Fibroblast of the conjunctiva (primary cell): ENCODE results near the gene WNT3.
"Not testable (repeated sequence)": the region's sequence is repeated elsewhere in the genome, so short reads cannot be mapped to it uniquely, and the experiment has no call there.

ENCODE experiments used
- DNase-seq: peaks from one replicate; pipeline ENCODE4 v3.0.0-alpha.2; 2010; ENCODE audit warnings: low read depth

The WNT3 gene

GRCh38 chr17:46812624-46813318 lies 5.7 kb downstream of the WNT3 start:
- DNase-seq = no peak

- no peak for DNase-seq
These were observed 6.4 kb downstream of the WNT3 start for GRCh38 chr17:46811978-46812583.

DNA sequence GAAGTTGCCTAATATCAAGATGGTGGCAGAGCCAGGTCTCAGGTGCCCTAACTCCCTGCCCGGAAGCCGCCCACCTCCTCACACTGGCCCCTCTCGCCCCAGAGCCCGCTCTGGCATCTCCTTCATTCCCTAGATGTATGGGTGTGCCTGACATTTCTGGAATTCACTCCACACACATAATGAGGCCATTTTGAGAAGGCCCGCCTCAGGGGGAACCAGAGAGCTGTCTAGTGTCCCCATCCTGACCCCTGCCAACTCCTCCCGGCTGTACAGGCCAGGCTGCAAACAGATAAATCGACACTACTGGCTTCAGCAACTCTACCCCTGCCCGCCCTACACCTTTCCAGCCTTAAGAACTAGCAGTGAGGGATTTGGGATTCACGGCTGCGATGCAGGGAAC lies 7.7 kb downstream of the WNT3 start:
- no peak for DNase-seq

DNA sequence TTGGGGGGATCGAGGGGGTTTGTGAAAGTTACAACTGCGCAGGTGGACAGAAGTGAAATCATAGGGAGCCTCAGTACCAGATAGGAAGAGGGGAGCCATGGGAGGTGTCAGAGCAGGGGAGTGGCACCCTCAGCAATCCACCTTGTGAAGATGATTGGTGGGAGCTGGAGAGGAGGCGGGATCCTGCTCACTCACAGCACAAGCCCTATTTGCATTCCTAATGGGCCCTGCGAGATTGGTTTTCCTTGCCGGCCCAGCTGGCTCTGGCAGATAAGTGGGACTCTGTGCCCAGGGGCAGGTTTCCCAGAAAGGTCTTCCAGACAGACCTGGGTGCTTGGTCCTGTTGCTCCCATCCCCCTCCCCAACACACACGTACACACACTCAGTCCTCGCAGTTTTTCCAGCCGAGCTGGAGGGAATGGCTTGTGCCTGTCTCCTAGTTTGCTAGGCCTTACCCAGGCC lies 9.4 kb downstream of the WNT3 start:
- no peak for DNase-seq

- no peak for DNase-seq
These were observed 12.7 kb downstream of the WNT3 start for GRCh38 chr17:46805771-46806170.

GRCh38 chr17:46803544-46803943 lies 14.9 kb downstream of the WNT3 start:
- DNase-seq = no peak

- DNase-seq = no peak
These were observed 15.7 kb downstream of the WNT3 start for GRCh38 chr17:46802800-46803199.

DNA sequence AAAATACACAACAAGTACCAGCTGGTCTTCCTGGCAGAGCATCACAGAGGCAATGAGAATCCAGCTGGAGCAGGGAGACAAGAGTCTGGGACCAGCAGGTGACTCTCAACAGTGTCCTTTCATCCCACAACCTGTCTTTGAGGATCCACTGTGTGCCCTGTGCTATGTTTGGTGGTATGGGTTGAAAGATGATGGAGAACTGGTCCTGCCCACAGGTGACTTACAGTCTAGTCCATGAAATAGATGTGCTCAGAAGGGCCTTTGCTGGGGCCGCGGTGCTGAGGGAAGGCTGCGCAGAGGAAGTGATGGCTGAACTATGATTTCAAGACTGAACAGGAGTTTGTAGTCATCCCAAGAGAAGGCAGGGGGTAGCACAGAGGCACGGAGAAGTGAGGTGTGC lies 17.9 kb downstream of the WNT3 start:
- no peak for DNase-seq

GRCh38 chr17:46796956-46797530 lies 21.4 kb downstream of the WNT3 start:
- no peak for DNase-seq

DNA sequence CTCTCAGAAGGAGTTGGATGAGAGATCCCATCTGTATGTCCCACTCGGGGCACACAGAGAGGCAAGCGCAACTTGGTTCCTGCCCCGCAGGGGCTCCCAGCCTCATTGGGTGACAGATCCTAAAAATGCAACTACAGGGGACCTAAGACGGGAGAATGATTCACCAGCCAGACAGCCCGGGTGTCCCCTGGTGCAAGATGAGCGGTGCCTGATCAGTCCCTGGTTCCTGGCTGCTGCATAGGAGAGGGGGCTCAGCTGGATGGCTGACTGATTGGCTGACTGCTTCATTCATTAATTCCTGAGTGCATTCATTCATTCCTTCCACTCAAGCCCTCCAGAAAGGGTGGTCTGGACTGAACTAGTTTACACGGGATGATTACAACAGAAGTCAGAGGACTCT lies 22.0 kb downstream of the WNT3 start:
- DNase-seq = no peak

DNA sequence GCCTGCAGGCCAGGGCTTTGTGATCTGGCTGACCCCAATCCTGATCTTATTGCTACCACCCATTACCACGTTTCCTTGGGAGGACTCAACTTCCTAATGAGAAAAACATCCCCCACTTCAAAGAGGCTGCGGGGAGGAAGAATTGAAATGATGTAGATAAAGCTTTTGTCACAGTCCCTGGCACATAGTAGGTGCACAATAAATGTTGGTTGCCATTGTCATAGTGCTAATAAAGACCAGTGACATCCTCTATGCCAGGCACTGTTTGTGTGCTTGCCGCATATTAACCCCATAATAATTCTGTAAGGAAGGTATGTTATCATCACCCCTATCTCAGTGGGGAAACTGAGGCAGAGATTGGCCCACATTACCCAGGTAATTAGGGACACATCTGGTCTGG lies 22.4 kb downstream of the WNT3 start:
- DNase-seq = no peak

- DNase-seq = no peak
These were observed 23.0 kb downstream of the WNT3 start for GRCh38 chr17:46795379-46795952.

GRCh38 chr17:46794318-46794717 lies 24.2 kb downstream of the WNT3 start:
- no peak for DNase-seq

DNA sequence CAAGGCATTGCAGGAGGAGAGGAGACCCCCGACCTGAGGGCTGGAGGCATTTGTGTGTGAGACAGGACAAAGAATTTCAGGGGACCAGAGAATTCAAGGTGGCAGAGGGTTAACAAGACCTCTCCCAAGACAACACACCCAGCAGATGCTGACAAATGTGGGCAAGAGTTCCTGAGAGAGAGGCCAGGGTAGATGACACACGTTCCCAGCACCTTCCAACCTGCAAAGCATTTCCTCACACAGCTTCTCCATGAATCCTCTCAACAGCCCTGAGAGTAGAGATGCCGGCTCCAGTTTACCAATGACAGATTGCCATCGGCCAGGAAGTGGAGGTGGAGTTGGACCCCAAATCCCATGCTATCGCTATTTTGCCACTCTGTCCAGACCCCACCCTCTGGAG lies 25.0 kb downstream of the WNT3 start:
- DNase-seq = no peak

DNA sequence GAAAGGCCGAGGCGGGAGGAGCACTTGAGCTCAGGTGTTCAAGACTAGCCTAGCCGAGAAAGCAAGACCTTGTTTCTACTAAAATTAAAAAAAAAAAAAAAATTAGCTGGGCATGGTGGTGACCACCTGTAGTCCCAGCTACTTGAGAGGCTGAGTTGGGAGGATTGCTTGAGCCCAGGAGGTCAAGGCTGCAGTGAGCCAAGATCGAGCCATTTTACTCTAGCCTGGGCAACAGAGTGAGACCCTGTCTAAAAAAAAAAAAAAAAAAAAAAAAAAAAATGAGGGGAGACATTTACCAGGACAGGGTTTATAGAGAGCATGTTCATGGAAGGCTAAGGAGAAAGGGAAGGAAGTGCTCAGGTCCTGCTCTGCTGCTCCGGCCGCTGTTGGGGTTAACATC lies 25.5 kb downstream of the WNT3 start:
- not testable (repeated sequence) for DNase-seq

- no peak for DNase-seq
These were observed 26.4 kb downstream of the WNT3 start for GRCh38 chr17:46792071-46792470.

DNA sequence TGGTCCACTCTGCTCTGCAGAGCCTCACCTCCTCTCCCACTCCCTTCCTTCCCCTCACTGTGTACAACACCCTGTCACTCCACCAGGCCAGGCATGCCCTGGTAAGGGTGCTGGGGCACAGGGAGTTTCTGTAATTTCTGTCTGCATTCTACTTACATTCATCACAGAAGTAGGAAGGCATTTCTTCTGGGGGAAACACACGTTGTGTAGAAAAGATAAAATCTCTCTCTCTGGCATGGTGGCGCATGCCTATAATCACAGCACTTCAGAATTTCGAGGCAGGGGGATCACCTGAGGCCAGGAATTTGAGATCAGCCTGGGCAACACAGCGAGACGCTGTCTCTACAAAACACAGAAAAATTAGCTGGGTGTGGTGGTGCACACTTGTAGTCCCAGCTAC lies 27.0 kb downstream of the WNT3 start:
- no peak for DNase-seq

DNA sequence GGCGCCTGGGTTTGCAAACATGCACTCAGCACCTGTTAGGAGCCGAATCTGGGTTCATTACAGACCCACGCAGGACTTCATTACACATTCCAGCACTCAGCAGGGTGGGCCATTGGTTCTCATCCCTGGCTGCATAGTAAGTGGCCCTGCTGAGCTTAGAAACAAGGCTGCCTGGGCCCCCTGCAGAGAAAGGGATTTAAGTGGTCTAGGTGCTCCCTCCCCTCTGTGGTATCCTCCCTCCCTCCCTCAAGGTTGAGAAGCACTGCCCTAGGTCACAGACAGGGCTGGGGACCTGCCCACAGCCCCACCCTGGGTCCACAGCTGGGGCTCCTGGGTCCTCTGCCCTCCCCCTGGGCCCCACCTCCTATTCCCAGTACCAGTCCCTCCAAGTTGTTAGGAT lies 28.3 kb downstream of the WNT3 start:
- DNase-seq = no peak

DNA sequence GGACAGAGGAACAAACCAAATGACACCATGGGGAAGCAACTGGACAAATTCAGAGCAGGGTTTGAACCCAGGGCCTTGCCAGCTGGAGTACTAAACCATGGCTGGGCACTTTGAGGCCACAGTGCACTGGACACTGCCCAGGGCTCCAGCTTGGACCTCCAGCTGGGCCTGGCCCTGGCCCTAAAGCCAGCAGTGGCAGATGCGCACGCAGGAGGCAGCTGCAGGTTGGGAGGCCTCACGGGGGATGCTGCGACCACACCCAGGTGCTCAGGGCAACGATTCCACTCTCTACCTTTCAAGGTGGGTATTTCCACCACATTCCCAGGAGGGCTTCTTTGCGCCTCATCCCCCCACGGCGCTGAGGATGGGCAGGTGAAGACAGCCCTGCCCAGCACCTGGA lies 28.9 kb downstream of the WNT3 start:
- DNase-seq = no peak

DNA sequence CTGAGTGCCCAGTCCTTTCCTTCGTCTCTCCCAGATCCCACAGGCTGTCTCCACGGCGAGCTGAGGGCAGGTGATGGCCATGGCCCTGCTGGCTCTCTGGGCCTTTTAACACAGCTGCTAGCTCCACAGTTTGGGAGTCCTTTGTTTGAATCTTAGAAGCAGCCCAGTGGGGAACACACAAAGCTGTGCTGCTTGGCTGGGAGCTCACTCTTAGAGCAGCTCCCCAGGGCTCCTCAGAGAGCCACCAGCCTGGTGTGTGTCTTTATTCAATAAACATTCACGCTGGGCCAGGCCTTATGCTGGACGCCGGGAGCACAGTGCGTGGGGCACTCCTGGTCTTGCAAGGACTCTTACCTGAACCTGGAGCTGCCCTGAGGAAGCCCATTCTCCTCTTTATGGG lies 29.7 kb downstream of the WNT3 start:
- no peak for DNase-seq

DNA sequence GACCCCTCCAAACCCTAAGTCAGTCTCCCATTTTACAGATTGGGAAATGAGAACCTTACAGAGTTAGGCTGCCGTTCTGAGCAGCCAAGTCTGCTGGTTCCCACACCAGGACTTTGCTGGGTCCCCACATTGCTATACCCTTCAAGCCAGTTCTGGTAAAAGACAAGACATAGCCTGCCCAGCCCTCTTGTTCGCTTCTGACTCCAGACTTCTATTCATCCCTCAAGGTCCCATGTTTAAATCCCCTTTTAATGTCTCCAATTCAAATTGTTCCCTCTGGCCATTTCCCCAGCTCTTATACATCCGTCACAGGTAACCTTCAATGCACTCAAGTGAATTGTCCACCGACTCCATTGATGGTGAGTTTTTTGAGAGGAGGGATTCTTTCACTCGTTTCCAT lies 30.2 kb downstream of the WNT3 start:
- no peak for DNase-seq

DNA sequence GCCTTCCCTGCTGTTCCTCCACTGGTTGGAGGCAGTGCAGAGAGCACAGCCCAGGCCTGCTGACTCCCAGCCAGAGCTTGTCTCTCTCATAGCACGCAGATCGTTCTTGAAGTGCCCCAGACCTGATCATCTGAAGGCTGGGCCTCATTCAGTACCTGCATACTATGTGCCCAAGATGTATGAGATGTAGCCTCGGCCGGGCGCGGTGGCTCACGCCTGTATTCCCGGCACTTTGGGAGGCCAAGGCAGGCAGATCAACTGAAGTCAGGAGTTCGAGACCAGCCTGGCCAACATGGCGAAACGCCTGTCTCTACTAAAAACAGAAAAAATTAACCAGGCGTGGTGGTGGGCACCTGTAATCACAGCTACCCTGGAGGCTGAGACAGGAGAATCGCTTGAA lies 31.0 kb downstream of the WNT3 start:
- no peak for DNase-seq

DNA sequence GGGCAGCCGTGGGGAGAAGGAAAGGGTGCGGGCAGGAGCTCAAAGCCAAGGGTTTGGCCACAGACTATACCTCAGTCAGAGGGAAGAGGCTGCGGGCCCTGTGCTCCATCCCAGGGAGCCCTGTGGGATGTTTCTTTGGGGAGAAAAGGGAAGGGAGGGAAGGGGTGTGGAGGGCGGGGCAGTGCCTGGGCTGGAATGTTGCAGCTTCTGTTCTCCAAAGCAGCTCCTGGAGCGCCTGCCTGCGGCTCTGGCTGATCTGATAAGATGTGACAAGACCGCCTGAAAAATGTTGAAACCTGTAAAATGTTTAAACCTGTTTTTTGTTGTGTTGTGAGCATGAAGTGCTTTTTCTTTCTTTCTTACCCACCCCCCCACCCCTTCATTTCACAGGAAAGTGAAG lies 32.8 kb downstream of the WNT3 start:
- no peak for DNase-seq
